ENCODE results near the gene NCAPG2. TPM values are rescaled to one million over a fixed set of nuclear protein-coding genes. Genes with fewer than 3 reads are reported as not detected.
A peak's percentile ranks its signal among the peaks of the same experiment; 100 is the strongest.

NCAPG2 gene
- total and polyA plus RNA-seq, 10 of the 15 experiments (the other 5 are each of a cell fraction or from before 2014, with no cell fraction given): 11.2 to 78.2 (median 49.2) TPM

- TF ChIP-seq NKRF (conservative IDR thresholded peaks at IDR 0.05) (peak; percentile 99), CBX5 (IDR thresholded peaks at IDR 0.05; ENCODE audit: low read depth) (0 out of 2 replicates have a peak, but pooled peaks have one; percentile 43), KAT2A (conservative IDR thresholded peaks at IDR 0.05; ENCODE audit: control insufficient read depth, low read depth, low read length) (no peak), POLR2AphosphoS2 (IDR thresholded peaks at IDR 0.05; ENCODE audit: low read depth, low read length) (peak; percentile 92), SP1 (IDR thresholded peaks at IDR 0.05; ENCODE audit: low read depth, low read length) (peak; percentile 6), SMAD1 (IDR thresholded peaks at IDR 0.05; ENCODE audit: low read depth, partially characterized antibody) (no peak), POLR2A (IDR thresholded peaks at IDR 0.05; ENCODE audit: low read depth, low read length) (peak; percentile 98), NRF1 (conservative IDR thresholded peaks at IDR 0.05; ENCODE audit: low read depth, low read length) (0 out of 2 replicates have a peak, but pooled peaks have one; percentile 20), ELK1 (IDR thresholded peaks at IDR 0.05; ENCODE audit: low read depth, low read length) (0 out of 2 replicates have a peak, but pooled peaks have one; percentile 9), RELA (IDR thresholded peaks at IDR 0.05; ENCODE audit: borderline replicate concordance, partially characterized antibody) (no peak), USF1 (IDR thresholded peaks at IDR 0.05; ENCODE audit: borderline replicate concordance, extremely low read length, insufficient read depth, low read depth, low read length) (no peak), MEF2A (IDR thresholded peaks at IDR 0.05; ENCODE audit: insufficient read depth, low read depth, low read length) (0 out of 2 replicates have a peak, but pooled peaks have one; percentile 41), IRF5 (IDR thresholded peaks at IDR 0.05; ENCODE audit: borderline replicate concordance) (peak; percentile 44; the same call in 1 of the 2 replicates), GATAD2B (conservative IDR thresholded peaks at IDR 0.05; ENCODE audit: low read depth) (peak; percentile 68; the same call in 1 of the 2 replicates), SRF (IDR thresholded peaks at IDR 0.05; ENCODE audit: low read depth in 2 of 2, low read length in 2 of 2) (0 out of 4 replicates have a peak, but pooled peaks of 1 of the 2 experiments have one; percentile 31), ZNF687 (IDR thresholded peaks at IDR 0.05) (peak; percentile 14; the same call in 1 of the 2 replicates), RAD21 (IDR thresholded peaks at IDR 0.05; ENCODE audit: insufficient read depth, low read depth, low read length) (no peak), SIN3A (IDR thresholded peaks at IDR 0.05; ENCODE audit: low read depth, low read length) (peak; percentile 91)
These were observed at the start of gene NCAPG2 (continued) for GRCh38 chr7:158704524-158705233.
